Stimulated activated naive CD8-positive, alpha-beta T cell treated with anti-CD3 and anti-CD28 coated beads, Interleukin-15, amount 100 ng/mL, for 72 hours (primary cell): ENCODE results near the gene DCDC2C.
A peak's percentile ranks its signal among the peaks of the same experiment; 100 is the strongest.

Experiments
- ATAC-seq: fragments of 150-1000 bp; cut with Tn5 transposase; 2 replicates; pipeline ENCODE4 v1.10.0; 2021; ENCODE audit warnings: mild to moderate bottlenecking, moderate library complexity
- DNase-seq, 2 donors: peaks; one replicate each; pipeline ENCODE4 v3.0.0; 2021 to 2022
- H3K27ac Mint-ChIP-seq, 2 donors: one replicate each; pipeline ENCODE4 v1.8.0; 2022; ENCODE audit warnings: mild to moderate bottlenecking in 2 of 2, mixed read lengths in 2 of 2, moderate library complexity in 2 of 2
- H3K27me3 Mint-ChIP-seq: one replicate; pipeline ENCODE4 v1.8.0; 2022; ENCODE audit warnings: mixed read lengths
- H3K4me1 Mint-ChIP-seq: one replicate; pipeline ENCODE4 v1.8.0; 2022; ENCODE audit warnings: mild to moderate bottlenecking, mixed read lengths
- H3K4me3 Mint-ChIP-seq, 2 donors: one replicate each; pipeline ENCODE4 v1.8.0; 2022; ENCODE audit warnings: mild to moderate bottlenecking in 2 of 2, mixed read lengths in 2 of 2, moderate library complexity in 1 of 2
- H3K9me3 Mint-ChIP-seq, 2 donors: one replicate each; pipeline ENCODE4 v1.8.0; 2022; ENCODE audit warnings: mixed read lengths in 2 of 2

The DCDC2C gene

GRCh38 chr2:3725458-3726250 lies 22.3 kb downstream of the DCDC2C start:
- H3K27me3 Mint-ChIP-seq, result peaks cover 42% of the 10 kb centered on the region
- DNase-seq, result no peak
- no peaks in the 10 kb centered on the region for H3K4me1 Mint-ChIP-seq
- peaks cover 9% of the 10 kb centered on the region in 2 donors for H3K9me3 Mint-ChIP-seq
- ATAC-seq, result peak; percentile 31
- no peak overlapping the region for H3K4me3 Mint-ChIP-seq
- H3K27ac Mint-ChIP-seq, result no peak overlapping the region

GRCh38 chr2:3726511-3726910 lies 23.1 kb downstream of the DCDC2C start:
- Mint-ChIP-seq H3K9me3 (peaks cover 4 to 6% of the 10 kb centered on the region in 2 donors), H3K4me1 (no peaks in the 10 kb centered on the region), H3K4me3 (no peak overlapping the region), H3K27me3 (peaks cover 42% of the 10 kb centered on the region), H3K27ac (no peak overlapping the region)
- DNase-seq, result no peak
- ATAC-seq, result no peak

GRCh38 chr2:3727397-3728045 lies 24.1 kb downstream of the DCDC2C start:
- Mint-ChIP-seq H3K27ac (peak overlapping the region in 1 of 2 donors; percentile 16), H3K4me3 (no peak overlapping the region), H3K27me3 (peaks cover 42% of the 10 kb centered on the region), H3K9me3 (no peaks in the 10 kb centered on the region), H3K4me1 (no peaks in the 10 kb centered on the region)
- no peak for DNase-seq
- no peak for ATAC-seq

GRCh38 chr2:3728104-3729054 lies 25.0 kb downstream of the DCDC2C start:
- no peak for ATAC-seq
- DNase-seq, result no peak
- no peak overlapping the region for H3K4me3 Mint-ChIP-seq
- no peak overlapping the region for H3K27ac Mint-ChIP-seq
- no peaks in the 10 kb centered on the region for H3K4me1 Mint-ChIP-seq
- H3K9me3 Mint-ChIP-seq, result no peaks in the 10 kb centered on the region
- H3K27me3 Mint-ChIP-seq, result peaks cover 37% of the 10 kb centered on the region

- Mint-ChIP-seq H3K9me3 (no peaks in the 10 kb centered on the region), H3K27me3 (peaks cover 34% of the 10 kb centered on the region), H3K4me3 (no peak overlapping the region), H3K4me1 (no peaks in the 10 kb centered on the region), H3K27ac (no peak overlapping the region)
- ATAC-seq (no peak), DNase-seq (no peak)
Measured at GRCh38 chr2:3729055-3729448, 25.7 kb downstream of the DCDC2C start.

GRCh38 chr2:3729786-3730185 lies 26.4 kb downstream of the DCDC2C start:
- DNase-seq (no peak), ATAC-seq (no peak)
- no peak overlapping the region for H3K4me3 Mint-ChIP-seq
- no peaks in the 10 kb centered on the region for H3K9me3 Mint-ChIP-seq
- no peak overlapping the region for H3K27ac Mint-ChIP-seq
- H3K4me1 Mint-ChIP-seq, result no peaks in the 10 kb centered on the region
- peaks cover 34% of the 10 kb centered on the region for H3K27me3 Mint-ChIP-seq

GRCh38 chr2:3730646-3731045 lies 27.3 kb downstream of the DCDC2C start:
- H3K4me3 Mint-ChIP-seq, result no peak overlapping the region
- DNase-seq (no peak), ATAC-seq (no peak)
- H3K27ac Mint-ChIP-seq, result no peak overlapping the region
- H3K4me1 Mint-ChIP-seq, result no peaks in the 10 kb centered on the region
- H3K9me3 Mint-ChIP-seq, result no peaks in the 10 kb centered on the region
- peaks cover 27% of the 10 kb centered on the region for H3K27me3 Mint-ChIP-seq

- H3K9me3 Mint-ChIP-seq, result no peaks in the 10 kb centered on the region
- H3K27me3 Mint-ChIP-seq, result peaks cover 31% of the 10 kb centered on the region
- H3K4me3 Mint-ChIP-seq, result no peak overlapping the region
- DNase-seq (no peak), ATAC-seq (no peak)
- H3K4me1 Mint-ChIP-seq, result no peaks in the 10 kb centered on the region
- no peak overlapping the region for H3K27ac Mint-ChIP-seq
Measured at GRCh38 chr2:3731829-3732228, 28.5 kb downstream of the DCDC2C start.

- Mint-ChIP-seq H3K27ac (no peak overlapping the region), H3K9me3 (no peaks in the 10 kb centered on the region), H3K27me3 (peaks cover 9% of the 10 kb centered on the region), H3K4me3 (no peak overlapping the region), H3K4me1 (no peaks in the 10 kb centered on the region)
- ATAC-seq (no peak), DNase-seq (no peak)
Measured at GRCh38 chr2:3736112-3736511, 32.7 kb downstream of the DCDC2C start.

GRCh38 chr2:3737128-3737527 lies 33.8 kb downstream of the DCDC2C start:
- Mint-ChIP-seq H3K9me3 (no peaks in the 10 kb centered on the region), H3K27me3 (peaks cover 14% of the 10 kb centered on the region), H3K4me1 (no peaks in the 10 kb centered on the region), H3K4me3 (no peak overlapping the region), H3K27ac (no peak overlapping the region)
- DNase-seq, result no peak
- no peak for ATAC-seq

- no peaks in the 10 kb centered on the region for H3K4me1 Mint-ChIP-seq
- no peak overlapping the region for H3K27ac Mint-ChIP-seq
- ATAC-seq, result no peak
- peaks cover 26% of the 10 kb centered on the region for H3K27me3 Mint-ChIP-seq
- H3K9me3 Mint-ChIP-seq, result no peaks in the 10 kb centered on the region
- no peak overlapping the region for H3K4me3 Mint-ChIP-seq
- no peak for DNase-seq
Measured at GRCh38 chr2:3738454-3738853, 35.1 kb downstream of the DCDC2C start.

GRCh38 chr2:3739313-3739712 lies 35.9 kb downstream of the DCDC2C start:
- no peaks in the 10 kb centered on the region for H3K4me1 Mint-ChIP-seq
- DNase-seq, result no peak
- no peak overlapping the region for H3K27ac Mint-ChIP-seq
- no peak for ATAC-seq
- no peaks in the 10 kb centered on the region for H3K9me3 Mint-ChIP-seq
- H3K4me3 Mint-ChIP-seq, result no peak overlapping the region
- peaks cover 34% of the 10 kb centered on the region for H3K27me3 Mint-ChIP-seq

- Mint-ChIP-seq H3K27ac (no peak overlapping the region), H3K4me3 (no peak overlapping the region), H3K4me1 (no peaks in the 10 kb centered on the region), H3K27me3 (peaks cover 32% of the 10 kb centered on the region), H3K9me3 (no peaks in the 10 kb centered on the region)
- no peak for ATAC-seq
- DNase-seq, result no peak
Measured at GRCh38 chr2:3741396-3741795, 38.0 kb downstream of the DCDC2C start.

- H3K9me3 Mint-ChIP-seq, result no peaks in the 10 kb centered on the region
- no peak for DNase-seq
- no peak for ATAC-seq
- no peak overlapping the region for H3K4me3 Mint-ChIP-seq
- H3K27me3 Mint-ChIP-seq, result peaks cover 34% of the 10 kb centered on the region
- no peak overlapping the region for H3K27ac Mint-ChIP-seq
- no peaks in the 10 kb centered on the region for H3K4me1 Mint-ChIP-seq
Measured at GRCh38 chr2:3741867-3742602, 38.7 kb downstream of the DCDC2C start.
